NCI-H226 (cell line): ENCODE measurements around the gene RSAD1.
"Not testable (repeated sequence)": the region's sequence is repeated elsewhere in the genome, so short reads cannot be mapped to it uniquely, and the experiment has no call there.

Source experiments
- DNase-seq: peaks from one replicate; pipeline ENCODE4 v3.0.0-alpha.2; 2015

RSAD1 gene

DNA sequence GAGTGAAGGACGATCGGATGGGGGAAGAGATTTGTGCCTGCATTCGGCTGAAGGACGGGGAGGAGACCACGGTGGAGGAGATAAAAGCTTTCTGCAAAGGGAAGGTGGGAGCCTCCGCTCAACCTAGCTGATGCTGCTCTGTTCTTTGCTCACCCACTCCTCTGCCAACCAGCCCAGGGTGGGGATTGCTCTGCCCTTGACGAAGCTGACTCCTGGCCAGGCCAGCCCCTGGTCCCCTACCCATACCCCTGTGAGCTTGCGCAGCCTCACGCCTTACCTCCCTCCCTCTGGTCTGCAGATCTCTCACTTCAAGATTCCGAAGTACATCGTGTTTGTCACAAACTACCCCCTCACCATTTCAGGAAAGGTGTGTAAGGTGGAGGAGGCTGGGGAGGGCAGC, 4.8 kb upstream of the RSAD1 start:
- no peak for DNase-seq

DNA sequence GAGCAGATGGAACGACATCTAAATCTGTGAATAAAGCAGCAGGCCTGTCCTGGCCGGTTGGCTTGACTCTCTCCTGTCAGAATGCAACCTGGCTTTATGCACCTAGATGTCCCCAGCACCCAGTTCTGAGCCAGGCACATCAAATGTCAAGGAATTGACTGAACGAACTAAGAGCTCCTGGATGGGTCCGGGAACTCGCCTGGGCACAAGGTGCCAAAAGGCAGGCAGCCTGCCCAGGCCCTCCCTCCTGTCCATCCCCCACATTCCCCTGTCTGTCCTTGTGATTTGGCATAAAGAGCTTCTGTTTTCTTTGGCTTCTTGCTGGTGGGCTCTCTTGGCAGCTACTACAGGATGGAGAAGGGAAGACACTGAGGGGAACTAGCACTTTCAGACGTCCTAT, 4.1 kb upstream of the RSAD1 start:
- no peak for DNase-seq

DNA sequence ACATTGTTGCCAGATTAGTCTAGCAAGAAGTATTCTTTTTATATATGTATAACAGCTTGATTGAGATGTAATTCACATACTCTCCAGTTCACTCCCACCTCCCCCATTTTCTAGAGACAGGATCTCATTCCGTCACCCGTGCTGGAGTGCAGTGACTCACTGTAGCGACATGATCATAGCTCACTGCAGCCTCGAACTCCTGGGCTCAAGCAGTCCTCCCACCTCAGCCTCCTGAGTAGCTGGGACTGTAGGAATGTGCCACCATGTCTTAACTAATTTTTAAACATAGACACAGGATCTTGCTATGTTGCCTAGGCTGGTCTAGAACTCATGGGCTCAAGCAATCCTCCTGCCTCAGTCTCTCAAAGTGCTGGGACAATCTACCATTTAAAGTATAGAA, 3.3 kb upstream of the RSAD1 start:
- DNase-seq, result no peak

DNA sequence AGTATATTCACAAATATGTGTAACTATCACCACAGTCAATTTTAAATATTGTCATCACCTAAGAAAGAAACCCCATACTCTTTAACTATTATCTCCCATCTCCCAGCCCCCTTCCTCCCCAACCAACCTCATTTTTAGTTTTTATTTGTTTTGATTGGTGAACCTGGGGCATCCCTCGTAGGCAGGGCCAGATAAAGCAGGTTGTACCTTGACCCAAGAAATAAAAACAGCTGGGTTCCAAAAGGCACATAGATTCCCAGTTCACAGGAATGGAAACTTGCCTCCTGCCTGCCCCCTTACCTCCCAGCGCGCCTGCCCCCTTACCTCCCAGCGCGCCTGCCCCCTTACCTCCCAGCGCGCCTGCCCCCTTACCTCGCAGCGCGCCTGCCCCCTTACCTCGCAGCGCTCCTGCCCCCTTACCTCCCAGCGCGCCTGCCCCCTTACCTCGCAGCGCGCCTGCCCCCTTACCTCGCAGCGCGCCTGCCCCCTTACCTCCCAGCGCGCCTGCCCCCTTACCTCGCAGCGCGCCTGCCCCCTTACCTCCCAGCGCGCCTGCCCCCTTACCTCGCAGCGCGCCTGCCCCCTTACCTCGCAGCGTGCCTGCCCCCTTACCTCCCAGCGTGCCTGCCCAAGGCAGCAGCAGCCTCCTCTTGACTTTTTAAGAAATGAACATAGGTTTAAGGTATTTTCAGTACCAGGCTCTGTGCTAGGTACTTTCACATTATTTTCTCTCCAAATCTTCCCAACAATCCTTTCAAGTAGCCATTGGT, 2.7 kb upstream of the RSAD1 start:
- DNase-seq, result not testable (repeated sequence)

DNA sequence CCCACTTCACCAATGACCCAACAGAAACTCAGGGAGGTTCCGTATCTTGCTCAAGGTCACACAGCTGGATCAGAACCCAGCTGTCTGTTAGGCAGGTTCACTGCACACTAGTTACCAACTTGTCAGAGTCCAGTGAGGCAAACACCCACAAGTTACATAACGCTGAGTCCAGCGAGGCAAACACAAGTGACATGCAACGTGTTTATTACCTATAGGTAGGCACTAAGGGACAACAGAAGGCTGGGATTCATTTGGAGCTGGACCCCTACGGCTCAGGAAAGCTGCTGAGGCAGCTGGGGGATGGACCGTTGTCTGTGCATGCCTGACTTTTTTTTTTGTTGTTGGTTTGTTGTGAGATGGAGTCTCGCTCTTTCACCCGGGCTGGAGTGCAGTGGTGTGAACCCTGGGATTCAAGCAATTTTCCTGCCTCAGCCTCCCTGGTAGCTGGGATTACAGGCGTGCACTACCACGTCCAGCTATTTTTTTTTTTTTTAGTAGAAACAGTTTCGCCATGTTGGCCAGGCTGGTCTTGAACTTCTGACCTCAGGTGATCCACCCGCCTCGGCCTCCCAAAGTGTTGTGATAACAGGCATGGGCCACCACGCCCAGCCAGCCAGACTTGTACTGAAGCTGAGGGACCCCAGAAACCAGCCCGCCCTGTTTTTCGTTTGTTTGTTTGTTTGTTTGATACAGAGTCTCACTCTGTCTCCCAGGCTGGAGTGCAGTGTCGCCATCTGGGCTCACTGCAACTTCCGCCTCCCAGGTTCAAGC, 1.9 kb upstream of the RSAD1 start:
- DNase-seq, result no peak

DNA sequence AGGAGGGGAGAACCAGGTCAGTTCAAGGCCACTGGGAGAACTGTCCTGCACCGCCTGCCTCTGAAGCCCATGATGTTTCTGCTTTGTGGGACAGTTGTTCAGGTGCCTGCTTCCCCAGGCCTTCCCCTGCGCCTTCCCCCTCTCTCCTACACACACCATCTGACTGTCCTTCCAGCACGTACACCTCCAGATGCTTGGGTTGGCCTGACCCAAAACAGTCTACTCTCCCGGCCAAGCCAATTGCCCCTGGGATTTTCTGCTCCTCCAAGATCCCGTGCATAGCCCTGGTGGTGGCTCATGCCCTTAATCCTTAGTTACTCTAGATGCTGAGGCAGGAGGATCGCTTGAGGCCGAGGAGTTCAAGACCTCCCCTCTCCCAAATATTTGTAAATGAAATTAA, 684 bp upstream of the RSAD1 start:
- no peak for DNase-seq

DNA sequence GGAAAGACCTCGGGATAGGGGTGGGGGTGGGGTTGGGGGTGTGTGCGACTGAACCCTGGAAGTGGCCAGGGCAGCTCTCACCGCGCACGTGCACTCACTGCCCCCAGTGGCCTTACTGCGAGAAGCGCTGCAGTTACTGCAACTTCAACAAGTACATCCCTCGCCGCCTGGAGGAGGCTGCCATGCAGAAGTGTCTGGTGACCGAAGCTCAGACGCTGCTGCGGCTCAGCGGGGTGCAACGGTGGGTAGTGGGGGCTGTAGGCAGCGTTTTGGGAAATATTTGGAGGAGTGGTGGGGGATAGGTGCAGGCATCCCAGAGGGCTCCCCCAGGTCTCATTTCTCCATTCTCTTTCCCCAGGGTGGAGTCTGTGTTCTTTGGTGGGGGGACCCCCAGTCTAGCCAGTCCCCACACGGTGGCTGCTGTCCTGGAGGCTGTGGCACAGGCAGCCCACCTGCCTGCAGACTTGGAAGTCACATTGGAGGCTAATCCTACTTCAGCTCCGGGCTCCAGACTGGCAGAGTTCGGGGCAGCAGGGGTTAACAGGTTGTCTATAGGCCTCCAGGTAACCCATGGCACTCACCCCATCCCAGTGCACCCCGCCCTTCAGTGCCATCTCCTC, 972 bp downstream of the RSAD1 start:
- peak; percentile 51 for DNase-seq

DNA sequence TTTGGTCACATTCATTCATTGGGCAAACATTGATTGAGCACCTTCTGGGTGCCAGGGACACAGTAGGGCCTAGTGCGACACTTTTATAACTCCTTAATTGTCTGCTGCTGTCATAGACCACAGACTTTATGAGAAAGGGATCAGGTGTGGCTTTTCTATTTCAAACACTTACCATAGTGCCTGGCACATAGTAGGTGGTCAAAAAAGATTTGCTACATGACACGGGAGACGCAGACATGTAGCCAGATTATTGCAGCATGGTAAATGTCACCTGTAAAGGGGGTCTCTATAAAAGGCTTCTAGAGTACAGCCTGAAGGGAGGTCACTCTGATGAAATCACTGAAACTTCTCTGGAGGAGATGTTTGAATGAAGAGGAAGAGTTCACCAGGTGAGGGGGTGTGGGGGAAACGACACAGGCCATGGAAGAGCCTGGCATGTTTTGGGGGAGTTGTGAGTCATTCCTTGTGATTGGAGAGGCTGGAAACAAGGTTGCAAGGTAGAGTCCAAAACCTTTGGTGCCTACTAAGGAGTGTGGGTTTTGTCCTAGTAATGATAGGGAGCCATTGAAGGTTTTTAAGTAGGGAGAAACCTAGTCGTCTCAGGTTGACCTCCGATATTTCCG, 1.6 kb downstream of the RSAD1 start:
- no peak for DNase-seq

DNA sequence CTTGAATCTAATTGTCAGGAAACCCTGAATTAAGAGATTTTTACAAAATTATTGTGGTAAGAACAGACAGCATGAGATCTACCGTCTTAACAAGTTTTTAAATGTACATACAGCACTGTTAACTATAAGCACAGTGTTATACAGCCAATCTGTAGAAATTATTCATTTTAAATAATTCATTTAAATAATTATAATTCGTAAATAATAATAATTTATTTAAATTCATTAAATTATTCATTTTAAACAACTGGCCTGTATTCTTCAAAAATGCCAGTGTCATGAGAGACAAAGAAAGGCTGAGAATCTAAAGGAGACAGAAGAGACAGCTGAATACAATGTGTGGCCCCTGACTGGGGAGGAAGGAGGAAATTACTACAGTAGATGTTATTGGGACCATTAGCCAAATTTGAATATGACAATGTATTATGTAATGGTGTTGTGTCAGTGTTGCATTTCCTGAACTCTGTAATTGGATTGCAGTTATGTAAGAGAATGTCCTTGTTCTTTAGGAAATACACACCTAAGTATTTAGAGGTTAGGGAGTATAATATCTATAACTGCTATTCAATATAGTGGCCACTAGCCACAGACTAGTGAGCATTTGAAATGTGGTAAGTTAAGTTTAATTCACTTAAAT, 2.3 kb downstream of the RSAD1 start:
- no peak for DNase-seq

DNA sequence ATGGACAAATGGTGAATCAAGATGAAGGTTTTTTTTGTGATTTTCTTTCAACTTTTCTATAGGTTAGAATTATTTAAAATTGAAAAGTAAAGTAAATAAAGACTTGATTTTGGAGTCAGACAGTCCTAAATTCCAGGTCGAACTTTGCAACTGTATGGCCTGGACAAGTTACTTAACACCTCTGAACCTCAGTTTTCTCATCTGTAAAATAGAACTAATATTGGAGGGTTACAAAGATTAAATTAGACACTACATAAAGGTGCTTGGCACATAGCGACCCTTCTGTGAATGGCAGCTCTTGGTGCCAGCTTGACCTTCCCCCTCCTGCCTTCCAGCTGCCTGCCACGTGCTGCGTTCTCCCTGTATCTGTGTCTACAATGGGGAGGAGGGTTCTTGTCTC, 3.0 kb downstream of the RSAD1 start:
- DNase-seq, result no peak

DNA sequence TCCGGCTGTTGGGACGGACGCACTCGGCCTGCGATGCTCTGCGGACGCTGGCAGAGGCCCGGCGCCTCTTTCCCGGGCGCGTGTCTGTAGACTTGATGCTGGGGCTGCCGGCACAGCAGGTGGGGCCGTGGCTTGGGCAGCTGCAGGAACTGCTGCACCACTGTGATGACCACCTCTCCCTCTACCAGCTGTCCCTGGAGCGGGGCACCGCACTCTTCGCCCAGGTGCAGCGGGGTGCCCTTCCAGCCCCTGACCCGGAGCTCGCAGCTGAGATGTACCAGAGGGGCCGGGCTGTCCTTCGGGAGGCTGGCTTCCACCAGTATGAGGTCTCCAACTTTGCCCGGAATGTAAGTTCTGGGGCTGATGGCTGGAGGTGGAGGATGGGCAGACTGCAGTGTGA, 3.5 kb downstream of the RSAD1 start:
- no peak for DNase-seq

DNA sequence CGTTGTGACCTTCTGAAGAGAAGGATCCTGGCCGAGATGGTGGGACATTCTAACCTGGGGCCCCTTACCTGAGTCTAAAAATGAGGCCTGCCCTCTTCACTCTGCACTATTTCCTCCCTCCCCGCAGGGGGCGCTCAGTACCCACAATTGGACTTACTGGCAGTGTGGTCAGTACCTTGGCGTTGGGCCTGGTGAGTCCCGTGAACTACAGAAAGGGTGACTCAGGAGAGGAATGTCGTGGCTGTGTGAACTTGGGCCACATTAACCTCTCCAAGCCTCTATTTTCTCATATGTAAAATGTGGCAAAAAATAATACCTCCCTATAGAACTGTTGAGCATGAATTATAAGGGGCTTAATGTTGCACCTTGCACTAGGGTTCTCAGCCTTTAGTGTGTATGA, 3.9 kb downstream of the RSAD1 start:
- peak; percentile 84 for DNase-seq

DNA sequence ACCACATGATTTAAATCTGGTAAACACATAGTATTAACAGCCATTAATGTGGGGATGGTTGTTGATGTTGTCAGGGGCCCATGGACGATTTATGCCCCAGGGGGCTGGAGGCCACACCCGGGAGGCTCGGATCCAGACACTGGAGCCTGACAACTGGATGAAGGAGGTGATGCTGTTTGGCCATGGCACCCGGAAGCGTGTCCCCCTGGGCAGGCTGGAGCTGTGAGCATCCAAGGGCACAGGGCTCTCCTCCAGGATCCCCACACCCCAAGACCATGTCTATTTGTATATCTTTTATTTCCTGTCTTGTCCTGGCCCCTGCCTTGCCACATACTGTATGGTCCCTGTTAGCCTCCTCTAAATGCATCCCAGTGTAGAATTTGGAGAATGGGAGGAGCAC, 4.6 kb downstream of the RSAD1 start:
- no peak for DNase-seq

DNA sequence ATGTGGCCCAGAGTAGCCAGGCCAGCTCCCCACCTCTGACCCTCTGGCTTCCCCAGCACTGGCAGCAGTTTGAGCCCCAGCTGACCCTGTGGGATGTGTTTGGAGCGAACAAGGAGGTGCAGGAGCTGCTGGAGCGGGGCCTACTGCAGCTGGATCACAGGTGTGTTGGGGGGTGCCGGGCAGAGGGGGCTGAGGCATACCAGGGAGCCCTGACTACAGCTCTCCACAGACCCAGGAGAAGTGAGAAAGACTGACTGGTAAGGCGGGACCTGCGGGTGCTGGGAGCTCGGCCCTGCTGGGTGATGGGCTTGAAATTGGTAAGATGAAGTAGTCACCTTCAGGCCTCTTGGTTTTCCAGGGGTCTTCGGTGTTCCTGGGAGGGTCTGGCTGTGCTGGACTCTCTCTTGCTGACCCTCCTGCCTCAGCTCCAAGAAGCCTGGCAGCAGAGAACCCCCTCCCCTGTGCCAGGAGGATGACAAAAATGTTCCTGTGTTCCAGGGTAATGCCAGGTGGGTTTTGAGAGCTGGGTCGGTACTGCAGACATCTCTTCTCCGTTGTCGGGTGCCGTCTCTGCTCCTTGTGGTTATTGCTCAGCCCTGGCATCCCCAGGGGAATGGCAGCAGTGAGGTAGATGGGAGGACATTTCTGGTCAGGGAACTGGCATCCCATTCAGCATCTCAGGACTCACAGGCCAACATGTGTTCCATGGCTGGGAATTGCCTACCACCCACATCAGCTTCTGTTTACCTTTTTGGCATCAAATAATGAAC, 5.9 kb downstream of the RSAD1 start:
- DNase-seq, result no peak

DNA sequence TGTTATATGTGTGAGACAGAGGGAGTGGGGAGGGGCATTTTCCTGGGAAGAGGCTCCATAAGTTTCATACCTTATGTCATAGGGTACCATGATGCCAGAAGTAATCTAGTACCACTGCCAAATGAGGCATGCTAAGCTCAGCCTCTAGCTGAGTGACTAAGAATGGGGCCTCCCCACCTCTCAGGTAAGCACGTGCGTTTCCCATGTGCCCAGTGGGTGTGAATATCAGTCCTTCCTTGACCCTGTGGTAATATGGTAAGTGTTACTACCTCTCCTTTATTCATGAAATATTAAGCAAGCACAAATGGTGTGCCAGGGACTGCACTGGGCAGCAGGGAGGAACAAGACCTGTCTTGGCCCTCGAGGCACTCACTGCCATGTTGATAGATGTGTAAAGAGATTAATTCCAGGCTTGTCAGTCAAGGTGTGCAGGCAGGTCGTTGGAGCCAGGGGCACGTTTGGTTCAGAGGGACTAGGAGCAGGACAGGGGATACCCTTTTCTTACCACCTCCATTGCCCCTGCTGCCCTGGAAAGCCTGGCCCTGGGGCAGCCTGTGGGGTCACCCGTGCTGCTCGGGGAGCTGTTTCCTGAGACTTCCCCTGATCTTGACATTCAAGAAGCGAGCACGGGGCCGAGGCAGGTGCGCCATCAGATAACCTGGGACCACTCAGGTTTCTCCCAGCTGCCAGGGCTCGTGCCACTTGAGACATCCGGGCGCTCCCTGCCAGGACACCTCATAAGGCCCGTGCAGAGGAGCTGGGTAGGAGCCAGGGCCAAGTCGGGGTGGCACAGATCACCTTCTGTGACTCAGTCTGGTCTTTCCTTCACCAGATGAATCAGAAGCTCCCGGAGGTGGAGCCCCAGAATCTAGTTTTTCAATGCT, 8.8 kb downstream of the RSAD1 start:
- DNase-seq, result no peak

DNA sequence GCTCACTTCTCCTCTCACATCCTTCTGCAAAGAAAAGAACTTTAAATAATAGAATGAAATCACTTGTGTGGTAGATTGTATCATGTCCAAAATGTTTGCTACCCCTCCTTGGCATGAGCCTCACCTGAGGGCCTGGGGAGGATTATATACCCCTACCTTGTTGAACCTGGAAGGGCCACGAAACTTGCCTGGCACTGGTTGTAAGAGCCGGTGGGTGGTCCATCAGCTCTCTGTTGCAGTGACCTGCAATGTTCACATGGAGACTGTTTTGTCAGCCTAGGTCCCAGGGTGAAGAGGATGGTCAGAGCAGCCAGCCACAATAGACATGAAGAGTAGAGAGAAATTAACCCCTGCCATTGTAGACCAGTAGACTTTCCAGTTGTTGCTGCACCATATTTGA, 10.2 kb downstream of the RSAD1 start:
- no peak for DNase-seq

DNA sequence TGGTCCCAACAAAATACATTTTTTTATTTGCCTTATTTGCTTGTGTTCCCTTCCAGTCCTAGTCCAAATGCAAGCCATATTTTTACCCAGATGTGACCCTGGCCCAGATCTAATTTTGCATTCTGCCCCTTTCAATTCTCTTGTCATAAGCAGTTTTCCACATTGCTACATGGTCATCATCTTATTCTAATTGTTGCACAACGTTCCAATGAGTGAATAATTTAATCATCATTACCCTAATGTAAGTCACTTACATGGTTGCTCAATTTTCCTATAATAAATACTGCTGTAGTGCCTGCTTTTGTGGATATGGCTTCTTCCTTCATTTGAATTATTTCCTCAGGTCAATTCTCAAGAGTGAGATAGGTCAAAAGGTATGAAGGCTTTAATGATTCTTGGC, 12.8 kb downstream of the RSAD1 start:
- no peak for DNase-seq

DNA sequence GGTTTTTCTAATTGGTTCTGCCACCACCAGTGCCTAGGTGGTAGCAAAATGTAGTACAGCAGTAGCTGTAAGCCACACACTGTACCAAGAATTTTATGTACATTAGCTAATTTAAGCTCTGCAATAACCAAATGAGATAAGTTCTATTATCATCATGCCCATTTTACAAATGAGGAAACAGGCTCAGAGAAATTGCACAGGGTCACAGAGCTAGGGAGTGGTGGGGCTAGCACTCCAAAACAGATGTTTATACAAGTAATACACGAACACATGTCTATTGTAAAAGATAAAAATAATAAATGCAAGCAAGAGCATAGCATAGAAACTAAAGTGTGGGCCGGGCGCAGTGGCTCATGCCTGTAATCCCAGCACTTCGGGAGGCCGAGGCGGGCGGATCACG, 13.6 kb downstream of the RSAD1 start:
- no peak for DNase-seq

DNA sequence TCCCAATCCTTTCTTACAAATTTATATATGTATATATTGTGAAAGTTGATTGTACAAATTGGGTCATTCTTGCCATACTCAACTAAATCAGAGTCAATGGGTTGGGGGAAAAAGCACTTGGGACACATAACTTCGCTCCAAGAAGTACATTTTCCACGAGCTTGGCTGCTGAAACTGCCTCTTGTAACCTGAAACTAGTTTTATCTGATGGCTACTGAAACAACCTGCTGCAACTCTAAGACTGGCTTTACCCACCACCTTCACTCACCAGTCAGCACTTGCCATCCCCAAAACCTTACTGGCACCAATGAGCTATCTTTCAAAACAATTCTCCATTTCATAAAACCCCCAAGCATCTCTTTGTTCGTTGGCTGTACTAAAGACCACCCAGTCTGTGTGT, 15.1 kb downstream of the RSAD1 start:
- no peak for DNase-seq

DNA sequence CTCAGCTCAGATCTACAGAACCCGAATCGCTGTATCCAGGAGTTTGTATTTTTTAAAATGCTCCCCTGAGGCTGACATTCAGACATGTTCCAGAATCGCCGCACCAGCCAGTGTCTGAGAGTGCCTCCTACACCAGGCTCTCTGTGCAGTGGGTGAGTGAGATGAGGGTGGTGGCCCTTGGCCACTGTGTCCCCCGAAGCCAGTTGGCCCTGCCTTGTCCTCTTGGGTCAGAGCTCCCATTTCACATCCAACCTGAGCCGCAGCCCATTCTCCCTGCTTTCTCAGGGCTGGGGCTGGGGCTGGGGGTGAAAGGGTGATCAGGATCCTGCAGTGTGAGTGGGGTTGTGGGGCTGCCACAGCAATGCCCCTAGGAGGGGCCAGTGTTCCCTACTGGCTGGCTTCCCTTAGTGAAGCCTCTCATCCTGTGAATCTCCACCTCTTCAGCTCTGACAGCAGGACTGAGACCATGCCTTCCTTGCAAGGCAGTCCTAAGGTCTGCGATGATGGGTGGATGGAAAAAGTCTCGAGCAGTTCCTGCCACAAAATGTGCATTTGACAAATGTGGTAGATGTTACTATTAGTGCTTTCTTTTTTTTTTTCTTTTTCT, 16.7 kb downstream of the RSAD1 start:
- DNase-seq, result no peak

DNA sequence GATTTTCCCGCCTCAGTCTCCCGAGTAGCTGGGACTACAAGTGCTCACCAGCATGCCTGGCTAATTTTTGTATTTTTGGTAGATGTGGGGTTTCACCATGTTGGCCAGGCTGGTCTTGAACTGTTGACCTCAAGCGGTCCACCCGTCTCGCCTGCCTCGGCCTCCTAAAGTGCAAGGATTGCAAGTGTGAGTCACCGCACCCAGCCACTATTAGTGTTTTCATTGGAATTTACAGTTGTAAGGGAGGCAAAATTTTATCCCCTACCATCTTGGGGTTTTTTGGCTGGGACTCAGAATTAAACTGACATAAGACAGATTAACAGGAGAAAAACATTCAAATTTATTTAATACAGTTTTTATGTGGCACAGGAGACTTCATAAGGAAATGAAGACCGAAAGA, 17.3 kb downstream of the RSAD1 start:
- DNase-seq, result peak; percentile 61
